Measurements from ENCODE around the gene CDH2.
A peak's percentile ranks its signal among the peaks of the same experiment; 100 is the strongest.

CDH2 gene

DNA sequence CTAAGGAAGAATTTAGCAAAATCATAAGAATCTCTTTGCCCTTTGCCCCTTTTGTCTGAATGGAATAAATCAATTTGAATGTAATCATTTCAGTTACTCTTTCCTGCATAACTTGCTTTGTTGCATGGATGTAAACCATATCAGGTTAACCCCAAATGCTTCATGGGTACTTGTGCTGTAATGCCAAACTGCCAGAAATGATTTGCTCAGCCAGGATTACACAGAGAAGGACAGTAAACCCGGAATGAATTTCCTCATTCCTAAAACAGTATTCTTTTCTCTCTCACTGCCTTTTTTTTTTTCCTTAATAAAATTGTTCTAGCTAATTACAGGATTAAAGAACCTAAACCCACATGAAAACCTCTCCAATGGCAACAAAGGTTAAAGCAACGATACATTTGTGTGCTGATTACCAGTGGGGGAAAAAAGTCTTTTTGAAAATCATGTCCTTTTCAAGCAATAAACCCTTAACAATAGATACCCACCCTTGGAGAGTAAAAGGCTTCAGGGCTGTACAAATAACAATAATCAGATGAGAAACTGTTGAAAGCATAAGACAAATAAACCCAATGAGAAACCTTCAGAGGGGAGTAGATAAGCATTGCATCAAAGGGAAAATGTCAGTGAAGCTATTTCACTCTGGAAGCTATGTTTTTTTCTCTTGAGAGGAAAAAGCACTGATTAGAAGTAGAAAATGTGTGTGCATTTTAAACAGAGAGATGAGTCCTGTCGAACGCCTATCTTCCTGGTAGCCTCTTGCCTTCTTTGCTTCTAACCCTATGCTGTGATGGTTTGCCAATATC, 275.3 kb downstream of the CDH2 start:
- peak; percentile 96 for ATAC-seq
- TF ChIP-seq TCF4 (CRISPR knock-in tag; IDR thresholded peaks at IDR 0.05; ENCODE audit: borderline replicate concordance) = no peak
